Heart left ventricle (tissue), 13 donors: ENCODE measurements around the gene ITLN1.

ENCODE experiments used
- CTCF ChIP-seq, 12 donors: fragments of 200-600 bp; sonication (generic) in 4 of 12; IDR thresholded peaks; one replicate each; pipeline versions ENCODE4 v1.5.0 to v1.8.0; 2018 to 2022; ENCODE audit warnings: antibody characterized with exemption in 12 of 12, mild to moderate bottlenecking in 5 of 12
- POLR2A ChIP-seq, 2 donors: fragments of 450-650 bp; IDR thresholded peaks; one replicate each; pipeline ENCODE4 v1.6.1; 2017; ENCODE audit warnings: antibody characterized with exemption in 2 of 2, mild to moderate bottlenecking in 2 of 2, moderate library complexity in 2 of 2
- donor health status: ischemic (EF 13 %, LVEDD 7.1; RV severe dilation, severe dysfunction).
- donor health status: DM: no; HTN: yes; CAD: no.
- donor health status: DM: no; HTN: no; CAD: no.
- donor health status: ischemic (EF 25% LVEDD 6.9; RV normal size, moderate dysfunction).
- donor health status: ischemic (EF 25% LVEDD 5.7; RV mildly dilated, moderate dysfunction).
- donor health status: ischemic (EF 35%, LVEDD 5.7; RV mildly dilated, moderate dysfunction).
- donor health status: nonischemic (EF 11% LVEDD 7.7; RV severe dilation, severe dysfunction).
- donor health status: DM: yes; HTN: yes; CAD: no.
- donor health status: PGD.
- donor health status: ischemic (EF 29% LVEDD 5.4; RV normal size, mild dysfunction).
- donor health status: nonischemic (EF 23%, LVEDD 6.1; RV moderate dilation, normal function).

- TF ChIP-seq CTCF (IDR thresholded peaks at IDR 0.05) (no peak), POLR2A (IDR thresholded peaks at IDR 0.05) (no peak)
These were observed 1.1 kb downstream of the ITLN1 start for GRCh38 chr1:160883581-160884513.
